Measurements from ENCODE around the gene GPATCH1. TPM values are rescaled to one million over a fixed set of nuclear protein-coding genes. Genes with fewer than 3 reads are reported as not detected.

GPATCH1 gene
- total and polyA plus RNA-seq, 2 of the 4 experiments (the other 2 are of a cell fraction): 5.1 to 7.5 TPM

DNA sequence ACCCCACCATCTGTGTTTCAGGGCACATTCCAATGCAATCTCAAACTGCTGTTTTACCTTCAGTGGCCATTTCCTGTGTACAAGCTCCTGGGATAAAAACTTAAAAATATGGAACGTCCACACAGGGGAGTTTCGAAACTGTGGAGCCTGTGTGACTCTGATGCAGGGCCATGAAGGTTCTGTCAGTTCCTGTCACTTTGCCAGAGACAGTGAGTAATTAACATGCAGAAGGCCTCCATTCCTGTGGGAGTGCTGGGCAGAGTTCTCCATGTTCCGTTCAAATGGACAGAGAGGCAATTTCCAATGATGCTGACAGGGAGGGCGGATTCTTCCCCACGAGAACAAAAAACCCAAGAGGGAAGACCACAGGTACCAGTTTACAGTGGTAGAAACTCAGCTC is 75.4 kb downstream of the GPATCH1 start:
- Histone ChIP-seq H2BK5ac (ENCODE audit: low read depth, low read length, poor library complexity, severe bottlenecking) (no peak overlapping the region), H2AK9ac (replicated peaks; ENCODE audit: low read depth, low read length, poor library complexity) (no peak overlapping the region), H3K14ac (replicated peaks; ENCODE audit: low read depth, low read length) (no peak overlapping the region), H3K18ac (ENCODE audit: low read depth, low read length) (no peak overlapping the region), H2BK120ac (ENCODE audit: low read depth, low read length) (no peak overlapping the region), H3K36me3 (ENCODE audit: control insufficient read depth, insufficient read depth, low read length) (no peaks in the 10 kb centered on the region), H3K4me3 (ENCODE audit: insufficient read depth, low read depth, low read length) (no peak overlapping the region), H3K56ac (ENCODE audit: extremely low read depth, insufficient read depth, low read length) (no peak overlapping the region), H2AFZ (replicated peaks; ENCODE audit: low read length, poor library complexity) (peak overlapping the region; percentile 13), H2BK15ac (ENCODE audit: low read depth, low read length) (no peak overlapping the region), H3K9me1 (ENCODE audit: insufficient read depth, low read length) (no peaks in the 10 kb centered on the region), H4K8ac (ENCODE audit: low read depth in 2 of 2, low read length in 2 of 2) (no peak overlapping the region), H4K20me1 (ENCODE audit: insufficient read depth, low read length) (no peaks in the 10 kb centered on the region), H3K23ac (ENCODE audit: low read depth, low read length) (no peak overlapping the region), H3K9ac (ENCODE audit: low read depth, low read length) (no peak overlapping the region), H3K9me3 (ENCODE audit: control insufficient read depth, insufficient read depth, low read length) (no peaks in the 10 kb centered on the region), H2BK20ac (ENCODE audit: low read depth, low read length) (no peak overlapping the region), H3K4me2 (ENCODE audit: low read depth, low read length) (no peak overlapping the region), H3K4ac (ENCODE audit: low read depth, low read length) (no peak overlapping the region), H2AK5ac (ENCODE audit: low read depth, low read length) (no peak overlapping the region), H3K4me1 (ENCODE audit: control insufficient read depth, insufficient read depth, low read length) (peaks cover 1% of the 10 kb centered on the region; the same call in 1 of the 2 replicates), H4K5ac (ENCODE audit: low read depth, low read length) (no peak overlapping the region), H3K79me1 (ENCODE audit: low read depth in 1 of 2, low read length in 2 of 2) (no peaks in the 10 kb centered on the region), H3K27me3 (ENCODE audit: control insufficient read depth, insufficient read depth, low read length) (no peaks in the 10 kb centered on the region), H3K27ac (ENCODE audit: insufficient read depth, low read length) (no peak overlapping the region), H4K91ac (ENCODE audit: insufficient read depth, low read depth, low read length) (no peak overlapping the region)
- no peak for ATAC-seq (ENCODE audit: low read depth)
- WGBS, 2 experiments (ENCODE audit: extremely low coverage in 2 of 2, insufficient read length in 1 of 2): 100% methylated on average over 2 of the region's 5 CpGs; no CpG with 5 or more reads in 1 of the 2 experiments
- in situ Hi-C loops (cut with MboI; ENCODE audit: low sequenced_read_pairs): no loop called here
- intact Hi-C loops (cut with micrococcal nuclease): no loop called here
- no TSS peak for BruUV-seq (replicated peaks)
- ChIA-PET POLR2A (ENCODE audit: unreplicated experiment) (interaction anchor here (0.6 kb wide), 1 partner anchor 101 kb away, joined by 3 read pairs; no protein-coding TSS in a partner anchor), CTCF (no interaction called here)
- DNase-seq: peak; percentile 41
- dilution Hi-C loops (cut with HindIII; ENCODE audit: low sequenced_read_pairs, unreplicated experiment): no loop called here
- no peak for TF ChIP-seq BHLHE40 (IDR thresholded peaks at IDR 0.05; ENCODE audit: low read depth, low read length)

Data from IMR-90 (cell line).